Keratinocyte (primary cell): ENCODE results near the gene PLCL1.

Source experiments
- EZH2 ChIP-seq: IDR thresholded peaks from one replicate; pipeline ENCODE4 v1.6.1; 2012; ENCODE audit warnings: inconsistent platforms, mild to moderate bottlenecking, low read length, moderate library complexity
- TF ChIP-seq, protein P1 (sequence below), 3 experiments: IDR thresholded peaks in 1 of 3; conservative IDR thresholded peaks in 1 of 3; optimal IDR thresholded peaks in 1 of 3; 2 replicates in 2 of 3; 3 replicates in 1 of 3; pipeline versions ENCODE3 to v1.5.1; 2011; ENCODE audit warnings: low read length in 3 of 3, mild to moderate bottlenecking in 3 of 3, moderate library complexity in 2 of 3, control low read depth in 1 of 3, inconsistent platforms in 1 of 3; ENCODE audit not compliant: insufficient read depth in 2 of 3; ENCODE audit errors: extremely low read depth in 1 of 3

GRCh38 chr2:198173864-198174263 is 369.5 kb downstream of the PLCL1 start:
- TF ChIP-seq, protein P1, sequence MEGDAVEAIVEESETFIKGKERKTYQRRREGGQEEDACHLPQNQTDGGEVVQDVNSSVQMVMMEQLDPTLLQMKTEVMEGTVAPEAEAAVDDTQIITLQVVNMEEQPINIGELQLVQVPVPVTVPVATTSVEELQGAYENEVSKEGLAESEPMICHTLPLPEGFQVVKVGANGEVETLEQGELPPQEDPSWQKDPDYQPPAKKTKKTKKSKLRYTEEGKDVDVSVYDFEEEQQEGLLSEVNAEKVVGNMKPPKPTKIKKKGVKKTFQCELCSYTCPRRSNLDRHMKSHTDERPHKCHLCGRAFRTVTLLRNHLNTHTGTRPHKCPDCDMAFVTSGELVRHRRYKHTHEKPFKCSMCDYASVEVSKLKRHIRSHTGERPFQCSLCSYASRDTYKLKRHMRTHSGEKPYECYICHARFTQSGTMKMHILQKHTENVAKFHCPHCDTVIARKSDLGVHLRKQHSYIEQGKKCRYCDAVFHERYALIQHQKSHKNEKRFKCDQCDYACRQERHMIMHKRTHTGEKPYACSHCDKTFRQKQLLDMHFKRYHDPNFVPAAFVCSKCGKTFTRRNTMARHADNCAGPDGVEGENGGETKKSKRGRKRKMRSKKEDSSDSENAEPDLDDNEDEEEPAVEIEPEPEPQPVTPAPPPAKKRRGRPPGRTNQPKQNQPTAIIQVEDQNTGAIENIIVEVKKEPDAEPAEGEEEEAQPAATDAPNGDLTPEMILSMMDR (optimal IDR thresholded peaks at IDR 0.05 in 1 of 3, IDR thresholded peaks at IDR 0.05 in 1 of 3, conservative IDR thresholded peaks at IDR 0.05 in 1 of 3; ENCODE audit: extremely low read depth in 1 of 3, insufficient read depth in 2 of 3, low read length in 3 of 3), result no peak
- TF ChIP-seq EZH2, result no peak
